Astrocyte of the cerebellum (primary cell): ENCODE data around the gene ABCA3.
A peak's percentile ranks its signal among the peaks of the same experiment; 100 is the strongest.
"Not testable (repeated sequence)": the region's sequence is repeated elsewhere in the genome, so short reads cannot be mapped to it uniquely, and the experiment has no call there.

Experiments used
- DNase-seq: peaks from one replicate; pipeline ENCODE4 v3.0.0-alpha.2; 2011; ENCODE audit warnings: low read depth
- H3K4me3 ChIP-seq: 2 replicates; pipeline ENCODE4 v1.5.1; 2011; ENCODE audit warnings: mild to moderate bottlenecking, low read depth, low read length, moderate library complexity
- CTCF ChIP-seq: IDR thresholded peaks from 2 replicates; pipeline ENCODE4 v1.5.1; 2012; ENCODE audit warnings: low read length, low read depth, moderate library complexity, mild to moderate bottlenecking; ENCODE audit errors: missing control alignments
- in situ Hi-C: cut with HindIII; loops from 2 replicates; pipeline ENCODE4 v1.10.0; 2017; ENCODE audit warnings: low sequenced_read_pairs

Gene ABCA3

GRCh38 chr16:2242598-2242997 lies 97.9 kb downstream of the ABCA3 start:
- H3K4me3 ChIP-seq: no peak overlapping the region
- in situ Hi-C loops: no loop called here
- no peak for TF ChIP-seq CTCF
- no peak for DNase-seq

GRCh38 chr16:2240331-2240730 lies 100.2 kb downstream of the ABCA3 start:
- H3K4me3 ChIP-seq, in situ Hi-C loops, DNase-seq: not testable (repeated sequence)

- in situ Hi-C loops: no loop called here
- TF ChIP-seq CTCF: no peak
- no peak for DNase-seq
- H3K4me3 ChIP-seq: no peak overlapping the region
These were observed 101.5 kb downstream of the ABCA3 start for GRCh38 chr16:2238838-2239675.

GRCh38 chr16:2238150-2238837 lies 102.2 kb downstream of the ABCA3 start:
- in situ Hi-C loops: no loop called here
- no peak for TF ChIP-seq CTCF
- no peak for DNase-seq
- no peak overlapping the region for H3K4me3 ChIP-seq

- no peak overlapping the region for H3K4me3 ChIP-seq
- no peak for TF ChIP-seq CTCF
- no peak for DNase-seq
- in situ Hi-C loops: no loop called here
These were observed 102.9 kb downstream of the ABCA3 start for GRCh38 chr16:2237493-2238149.

GRCh38 chr16:2237102-2237482 lies 103.4 kb downstream of the ABCA3 start:
- in situ Hi-C loops: no loop called here
- DNase-seq: no peak
- H3K4me3 ChIP-seq: peak overlapping the region; percentile 28
- no peak for TF ChIP-seq CTCF
